NB4 (cell line): Measurements from ENCODE around the gene EZR.

Experiments used
- CTCF ChIP-seq: IDR thresholded peaks from one replicate; pipeline ENCODE4 v1.5.1; 2012; ENCODE audit warnings: low read depth, low read length
- MAX ChIP-seq: IDR thresholded peaks from 2 replicates; pipeline ENCODE4 v1.6.1; 2011; ENCODE audit warnings: low read depth, low read length
- MYC ChIP-seq: IDR thresholded peaks from 2 replicates; pipeline ENCODE4 v1.6.1; 2011; ENCODE audit warnings: low read depth, low read length
- POLR2A ChIP-seq: IDR thresholded peaks from 2 replicates; pipeline ENCODE4 v1.6.1; 2011; ENCODE audit warnings: mild to moderate bottlenecking; ENCODE audit not compliant: insufficient read length; ENCODE audit errors: extremely low read depth

- no peak for TF ChIP-seq CTCF
- TF ChIP-seq POLR2A = no peak
- no peak for TF ChIP-seq MYC
- no peak for TF ChIP-seq MAX
These were observed 57.4 kb downstream of the EZR start for GRCh38 chr6:158761746-158762145.
